ENCODE data around the gene METTL23. TPM values are rescaled to one million over a fixed set of nuclear protein-coding genes. Genes with fewer than 3 reads are reported as not detected.
"Not testable (repeated sequence)": the region's sequence is repeated elsewhere in the genome, so short reads cannot be mapped to it uniquely, and the experiment has no call there.

The METTL23 gene
- total RNA-seq, 1 donor from 2014 or later = 22.8 TPM

DNA sequence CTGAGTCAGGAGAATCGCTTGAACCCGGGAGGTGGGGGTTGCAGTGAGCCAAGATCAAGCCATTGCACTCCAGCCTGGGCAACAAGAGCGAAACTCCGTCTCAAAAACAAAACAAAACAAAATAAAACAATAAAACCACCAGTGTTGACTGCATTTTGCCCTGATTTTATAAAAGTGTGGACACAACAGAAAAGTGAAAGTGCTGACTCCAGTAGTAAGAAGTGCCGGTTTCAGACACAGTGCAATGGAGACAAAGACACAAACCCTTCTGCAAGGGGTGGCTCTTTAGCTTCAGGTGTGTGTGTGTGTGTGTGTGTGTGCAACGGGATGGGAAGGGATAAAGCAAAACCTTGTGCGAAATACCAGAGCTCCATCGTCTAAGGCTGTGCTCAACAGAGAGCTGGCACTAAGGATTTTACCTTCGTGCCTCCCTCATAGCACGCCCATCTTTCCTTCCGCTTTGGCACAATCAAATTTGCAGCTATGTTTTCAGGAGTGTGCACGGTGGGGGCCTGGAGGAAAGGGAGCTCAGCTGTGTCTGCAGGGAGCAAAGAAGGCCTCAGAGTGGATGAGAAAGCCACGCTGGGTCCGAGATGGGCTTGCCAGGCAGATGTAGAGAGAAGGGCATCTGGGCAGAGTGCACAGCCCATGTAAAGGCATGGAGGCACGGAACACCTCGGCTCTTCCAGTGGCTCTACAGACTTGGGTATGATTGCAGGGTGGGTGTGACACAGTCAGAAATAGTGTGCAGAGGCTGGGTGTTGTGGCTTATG, 31.4 kb upstream of the METTL23 start:
- peak in 1 of 2 donors; percentile 68 for DNase-seq (ENCODE audit: low read depth in 2 of 2)

DNA sequence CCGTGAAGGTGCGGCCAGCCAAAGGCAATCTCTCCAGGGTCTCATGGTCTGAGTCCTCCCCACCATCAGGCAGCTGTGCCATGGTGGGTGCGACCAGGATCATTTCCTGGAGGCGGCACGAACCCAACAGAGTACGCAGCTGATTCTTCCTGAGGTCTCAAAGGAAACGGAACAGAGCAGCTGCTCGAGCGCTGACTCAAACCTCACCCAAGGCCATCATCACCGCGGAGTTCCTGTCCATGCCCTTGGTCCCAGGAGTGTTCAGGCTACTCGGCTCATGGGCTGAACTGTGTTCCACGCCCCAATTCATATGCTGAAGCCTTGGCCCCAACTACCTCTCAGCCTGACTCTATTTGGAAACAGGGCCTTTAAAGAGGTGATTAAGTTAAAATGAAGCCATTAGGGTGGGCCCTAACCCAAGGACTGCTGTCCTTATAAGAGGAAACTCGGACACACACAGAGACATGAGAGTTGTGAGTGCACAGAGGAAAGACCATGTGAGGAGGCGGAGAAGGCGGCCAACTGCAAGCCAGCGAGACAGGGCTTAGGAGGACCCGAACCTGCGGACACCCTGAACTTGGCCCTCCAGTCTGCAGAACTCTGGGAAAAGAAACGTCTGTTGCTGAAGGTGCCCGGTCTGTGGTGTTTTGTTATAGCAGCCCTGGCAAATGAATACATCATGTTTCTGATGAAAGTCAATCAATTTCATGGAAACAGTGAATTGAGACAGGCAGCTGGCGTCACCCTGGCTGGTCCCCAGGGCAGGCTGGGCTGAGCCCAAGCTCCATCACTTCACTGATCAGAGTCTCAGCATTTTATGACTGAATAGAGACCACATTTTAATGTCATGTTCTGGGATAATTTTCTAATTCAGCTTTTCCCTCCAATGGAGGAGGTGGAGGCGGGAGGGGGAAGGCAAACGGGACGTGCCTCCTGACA, 29.6 kb upstream of the METTL23 start:
- peak; percentile 65 to 95 for DNase-seq (ENCODE audit: low read depth in 2 of 2)

GRCh38 chr17:76697702-76698465, 28.8 kb upstream of the METTL23 start:
- no peak for DNase-seq (ENCODE audit: low read depth in 2 of 2)

DNA sequence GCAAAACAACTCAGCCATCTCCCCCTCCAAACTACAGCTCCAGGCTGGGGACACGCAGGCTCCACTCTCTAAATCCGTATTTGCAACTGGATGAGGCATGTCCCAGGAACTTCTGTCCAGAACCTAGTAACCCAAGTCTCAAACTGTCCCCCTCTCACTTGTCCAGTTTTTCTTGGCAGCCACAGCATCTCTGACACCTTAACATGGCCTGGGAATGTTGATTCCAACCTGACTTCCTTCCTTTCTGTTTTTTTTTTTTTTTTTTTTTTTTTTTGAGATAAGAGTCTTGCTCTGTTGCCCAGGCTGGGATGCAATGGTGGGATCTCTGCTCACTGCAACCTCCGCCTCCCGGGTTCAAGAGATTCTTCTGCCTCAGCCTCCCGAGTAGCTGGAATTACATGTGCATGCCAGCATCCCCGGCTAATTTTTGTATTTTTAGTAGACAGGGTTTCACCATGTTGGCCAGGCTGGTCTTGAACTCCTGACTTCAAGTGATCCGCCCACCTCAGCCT, 28.1 kb upstream of the METTL23 start:
- not testable (repeated sequence) for DNase-seq (ENCODE audit: low read depth in 2 of 2)

- peak; percentile 47 to 61 for DNase-seq (ENCODE audit: low read depth in 2 of 2)
These were observed 26.4 kb upstream of the METTL23 start for GRCh38 chr17:76700270-76700616.

GRCh38 chr17:76700617-76701470, 25.8 kb upstream of the METTL23 start:
- DNase-seq (ENCODE audit: low read depth in 2 of 2) = peak; percentile 83 to 91

- DNase-seq (ENCODE audit: low read depth in 2 of 2) = no peak
These were observed 25.1 kb upstream of the METTL23 start for GRCh38 chr17:76701471-76701967.

DNA sequence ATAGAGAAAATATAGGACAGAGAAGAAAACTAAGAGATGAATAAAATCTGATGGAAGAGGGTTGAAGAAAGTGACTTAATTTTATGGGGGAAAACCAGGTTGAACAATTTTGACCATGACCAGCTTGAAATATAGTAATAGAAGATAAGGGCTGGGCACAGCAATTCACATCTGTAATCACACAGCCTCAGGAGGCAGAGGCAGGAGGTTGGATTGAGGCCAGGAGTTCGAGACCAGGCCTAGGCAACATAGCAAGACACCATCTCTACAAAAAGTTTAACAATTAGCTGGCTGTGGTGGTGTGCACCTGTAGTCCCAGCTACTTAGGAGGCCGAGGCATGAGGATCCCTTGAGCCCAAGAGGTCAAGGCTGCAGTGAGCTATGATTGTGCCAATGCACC, 24.6 kb upstream of the METTL23 start:
- no peak for DNase-seq (ENCODE audit: low read depth in 2 of 2)

GRCh38 chr17:76702941-76703637, 23.6 kb upstream of the METTL23 start:
- no peak for DNase-seq (ENCODE audit: low read depth in 2 of 2)

DNA sequence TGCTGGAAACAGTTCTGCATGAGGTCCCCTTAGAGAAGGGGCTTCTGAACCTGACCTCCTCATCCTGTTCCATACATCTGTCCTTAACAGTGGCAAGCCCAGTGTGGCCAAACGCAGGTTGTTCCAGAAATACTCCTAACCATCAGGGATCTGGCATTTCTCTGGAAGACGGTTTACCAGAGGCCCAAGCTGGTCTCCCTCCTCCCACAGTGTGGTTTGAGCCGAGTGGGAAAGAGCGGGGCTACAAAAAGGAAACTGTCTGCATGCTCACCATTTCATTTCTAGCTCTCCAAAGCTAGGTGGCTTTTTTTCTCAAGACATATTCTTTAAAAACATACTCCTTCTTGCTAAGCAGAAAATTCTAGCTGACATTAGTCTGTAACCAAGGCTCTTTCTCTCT, 21.8 kb upstream of the METTL23 start:
- no peak for DNase-seq (ENCODE audit: low read depth in 2 of 2)

GRCh38 chr17:76706817-76707216, 19.8 kb upstream of the METTL23 start:
- DNase-seq (ENCODE audit: low read depth in 2 of 2) = no peak

GRCh38 chr17:76707985-76708807, 18.4 kb upstream of the METTL23 start:
- no peak for DNase-seq (ENCODE audit: low read depth in 2 of 2)

DNA sequence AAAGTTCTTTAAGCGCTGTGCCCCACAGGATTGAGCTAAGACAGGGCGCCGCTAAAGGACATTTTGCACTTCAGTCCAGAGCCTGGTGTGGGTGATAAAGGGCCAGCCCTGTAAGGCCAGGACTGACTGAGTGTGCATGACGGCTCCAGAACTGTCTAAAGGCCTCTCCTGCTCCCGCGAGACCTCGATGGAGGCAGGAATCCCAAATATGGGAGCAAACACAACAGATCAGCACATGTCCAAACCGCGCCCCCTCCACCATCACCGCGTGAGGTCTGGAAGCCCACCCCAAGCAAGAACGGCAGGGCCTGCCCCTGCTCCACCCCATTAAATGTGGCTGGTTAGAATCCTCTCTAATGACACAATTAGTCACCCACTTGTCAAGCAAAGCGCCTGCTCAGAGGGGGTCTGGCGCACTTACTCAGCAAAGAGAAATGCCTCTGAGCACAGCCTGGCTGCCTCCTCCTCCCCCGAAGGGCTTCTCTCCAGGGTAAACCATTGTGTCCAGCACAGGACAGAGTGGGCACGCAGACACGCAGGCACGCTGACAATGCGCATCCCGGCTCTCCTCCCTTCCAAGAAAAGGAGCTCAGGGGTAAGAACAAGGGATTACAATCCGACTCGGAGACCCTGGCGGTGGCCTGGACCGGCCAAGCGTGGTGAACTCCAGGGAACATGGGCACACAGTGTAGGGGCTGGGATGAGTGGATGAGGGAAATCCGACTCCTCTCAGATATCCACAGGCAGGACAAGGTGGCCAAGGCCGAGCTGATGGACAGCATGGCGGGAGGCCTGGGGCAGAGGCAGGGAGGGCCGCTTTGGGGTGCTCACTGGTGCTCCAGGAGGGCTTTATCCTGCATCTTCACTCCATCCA, 17.3 kb upstream of the METTL23 start:
- peak; percentile 52 to 80 for DNase-seq (ENCODE audit: low read depth in 2 of 2)

- peak; percentile 37 to 42 for DNase-seq (ENCODE audit: low read depth in 2 of 2)
These were observed 16.4 kb upstream of the METTL23 start for GRCh38 chr17:76709951-76710862.

DNA sequence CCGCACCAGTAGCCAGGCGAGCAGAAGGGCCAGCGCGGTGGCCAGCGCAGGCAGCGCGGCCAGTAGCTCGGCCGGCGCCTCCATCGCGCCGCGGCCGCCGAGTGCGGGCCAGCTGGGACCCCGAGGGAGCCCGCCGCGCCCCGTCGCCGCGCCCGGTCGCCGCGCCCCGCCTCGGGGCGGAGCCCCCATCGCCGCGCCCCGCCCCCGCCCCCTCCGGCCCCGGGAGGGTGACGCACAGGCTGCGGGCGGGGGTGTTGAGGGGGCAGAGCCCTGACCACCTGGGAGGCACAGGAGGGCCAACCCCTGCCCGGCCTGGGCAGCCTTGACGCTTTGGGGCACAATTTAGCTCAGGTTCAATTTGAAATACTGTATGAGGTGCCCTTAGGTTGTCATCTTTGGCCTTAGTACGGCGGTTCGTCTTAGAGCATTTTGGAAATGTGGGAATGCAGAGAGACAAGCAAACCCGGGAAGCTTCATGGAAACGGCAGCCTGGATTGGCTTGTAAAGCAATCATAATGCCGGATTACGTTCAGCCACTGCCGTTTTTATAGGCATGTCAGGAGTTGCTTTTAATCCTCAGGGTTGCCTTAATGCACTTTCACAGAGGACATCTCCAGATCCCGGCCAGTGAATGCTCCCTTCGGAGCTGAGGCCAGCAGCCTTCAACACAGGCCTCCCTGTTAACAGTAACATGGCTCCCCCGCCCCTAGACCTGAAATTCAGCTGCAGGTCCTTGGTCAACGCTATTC, 15.6 kb upstream of the METTL23 start, which contains the start of gene MXRA7:
Gene MXRA7, minus strand, starts transcription at position 103 of the 749 bp plus-strand sequence. Its CDS starts 19 bp downstream, at position 84.
- peak; percentile 65 to 72 for DNase-seq (ENCODE audit: low read depth in 2 of 2)

DNA sequence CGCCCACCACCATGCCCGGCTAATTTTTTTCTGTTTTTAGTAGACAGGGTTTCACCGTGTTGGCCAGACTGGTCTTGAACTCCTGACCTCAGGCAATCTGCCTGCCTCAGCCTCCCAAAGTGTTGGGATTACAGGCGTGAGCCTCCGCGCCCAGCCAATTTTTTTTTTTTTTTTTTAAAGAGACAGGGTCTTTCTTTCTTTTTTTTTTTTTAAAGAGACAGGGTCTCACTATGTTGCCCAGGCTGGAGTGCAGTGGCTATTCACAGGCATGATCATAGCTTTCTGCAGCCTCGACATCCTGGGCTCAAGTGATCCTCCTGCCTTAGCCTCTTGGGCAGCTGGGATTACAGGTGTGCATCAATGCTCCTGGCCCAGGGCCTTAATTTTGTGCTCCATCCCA, 14.3 kb upstream of the METTL23 start:
- DNase-seq (ENCODE audit: low read depth in 2 of 2) = not testable (repeated sequence)
